Activated T-cell treated with anti-CD3 and anti-CD28 coated beads for 4 hours (primary cell): ENCODE data around the gene NPY1R.

Source experiments
- DNase-seq: peaks from one replicate; pipeline ENCODE4 v3.0.0-alpha.2; 2020

NPY1R gene

GRCh38 chr4:163332526-163333406 is at the start of gene NPY1R:
Gene NPY1R (minus strand): TSS chr4:163332596. CDS start chr4:163326554, 6,042 bp downstream.
- peak; percentile 1 for DNase-seq

GRCh38 chr4:163380703-163381102 is 48.3 kb upstream of the NPY1R start:
- no peak for DNase-seq

- no peak for DNase-seq
Measured at GRCh38 chr4:163378661-163379060, 46.3 kb upstream of the NPY1R start.

- no peak for DNase-seq
Measured at GRCh38 chr4:163372029-163372428, 39.6 kb upstream of the NPY1R start.

- DNase-seq = no peak
Measured at GRCh38 chr4:163367651-163368050, 35.3 kb upstream of the NPY1R start.

- DNase-seq = no peak
Measured at GRCh38 chr4:163356104-163356503, 23.7 kb upstream of the NPY1R start.

- no peak for DNase-seq
Measured at GRCh38 chr4:163353054-163353453, 20.7 kb upstream of the NPY1R start.

GRCh38 chr4:163350672-163351071 is 18.3 kb upstream of the NPY1R start:
- no peak for DNase-seq

- DNase-seq = no peak
Measured at GRCh38 chr4:163344147-163345125, 12.0 kb upstream of the NPY1R start.

- no peak for DNase-seq
Measured at GRCh38 chr4:163343604-163344146, 11.3 kb upstream of the NPY1R start, which contains the start of gene NPY5R. Gene NPY5R (plus strand): TSS chr4:163343892. CDS start chr4:163350274, 6,382 bp downstream.

- DNase-seq = no peak
Measured at GRCh38 chr4:163335384-163335783, 3.0 kb upstream of the NPY1R start.

GRCh38 chr4:163331629-163332376 is 593 bp downstream of the NPY1R start:
- no peak for DNase-seq

GRCh38 chr4:163330916-163331628 is 1.3 kb downstream of the NPY1R start:
- DNase-seq = no peak

- no peak for DNase-seq
Measured at GRCh38 chr4:163317110-163317509, 15.3 kb downstream of the NPY1R start.

GRCh38 chr4:163309466-163309865 is 22.9 kb downstream of the NPY1R start:
- no peak for DNase-seq

- no peak for DNase-seq
Measured at GRCh38 chr4:163303069-163303468, 29.3 kb downstream of the NPY1R start.

- no peak for DNase-seq
Measured at GRCh38 chr4:163300445-163300844, 32.0 kb downstream of the NPY1R start.

GRCh38 chr4:163295138-163295537 is 37.3 kb downstream of the NPY1R start:
- DNase-seq = no peak

- DNase-seq = no peak
Measured at GRCh38 chr4:163284304-163284703, 48.1 kb downstream of the NPY1R start.

- no peak for DNase-seq
Measured at GRCh38 chr4:163280703-163281519, 51.5 kb downstream of the NPY1R start.

GRCh38 chr4:163279713-163280112 is 52.7 kb downstream of the NPY1R start:
- DNase-seq = no peak
